ENCODE data around the gene LYPD4.

LYPD4 gene

DNA sequence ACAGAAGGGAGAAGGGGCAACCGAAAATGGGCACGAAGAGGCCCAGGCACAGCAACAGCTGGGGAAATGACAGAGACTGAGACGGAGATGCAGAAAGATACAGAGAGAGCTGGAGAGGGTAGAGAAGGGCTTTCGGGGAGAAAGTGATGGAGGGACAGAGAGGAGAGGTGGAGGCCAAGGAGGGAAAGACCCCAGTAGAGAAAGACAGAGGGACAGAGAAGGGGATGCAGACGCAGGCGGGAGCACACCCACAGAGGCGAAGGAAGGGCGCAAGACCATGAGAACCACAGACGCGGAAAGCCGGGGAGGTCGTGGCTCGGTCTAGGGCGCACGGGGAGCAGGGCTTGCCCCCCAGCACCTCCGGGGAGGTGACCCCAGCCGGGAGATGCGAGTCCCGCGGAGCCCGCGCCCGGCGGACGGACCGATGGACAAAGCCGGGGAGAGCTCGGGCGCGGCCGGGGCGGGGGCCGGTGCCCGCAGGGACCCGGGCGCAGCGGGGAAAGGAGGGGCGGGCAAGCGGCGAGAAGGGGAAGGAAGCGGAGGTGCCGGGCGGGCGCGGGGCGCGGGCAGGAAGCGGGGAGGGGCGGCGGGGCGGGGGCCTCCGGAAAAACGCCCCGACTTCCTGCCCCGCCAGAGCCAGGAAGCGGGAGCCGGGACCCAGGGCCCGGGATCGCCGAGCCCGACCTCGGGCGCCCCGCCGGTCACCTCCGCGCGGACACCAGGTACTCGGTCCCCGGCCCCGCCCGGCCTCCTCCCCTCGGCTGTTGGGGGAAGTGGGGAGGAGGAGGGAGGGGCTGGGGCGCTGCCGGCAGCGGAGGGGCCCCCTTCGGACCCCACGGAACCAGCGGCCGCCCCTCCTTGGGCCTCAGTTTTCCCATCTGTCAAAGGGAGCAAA lies 38.3 kb upstream of the LYPD4 start, which contains the start of gene ARHGEF1:
ARHGEF1 (plus strand) TSS at position 617 of the 895 bp plus-strand sequence. CDS start 4,899 bp downstream, outside the sequence.
- DNase-seq (ENCODE audit: extremely low spot score) = no peak
- ChIA-PET POLR2A (interaction anchor here (1.2 to 1.6 kb wide), 2 partner anchors 45 to 48 kb away, joined by 3 to 8 read pairs; partner anchors contain the start of gene ERFL), CTCF (no interaction called here)
- TF ChIP-seq ARNT (IDR thresholded peaks at IDR 0.05) (no peak), L3MBTL2 (conservative IDR thresholded peaks at IDR 0.05) (no peak), LEF1 (IDR thresholded peaks at IDR 0.05; ENCODE audit: borderline replicate concordance) (no peak), HDGF (IDR thresholded peaks at IDR 0.05; ENCODE audit: borderline replicate concordance) (no peak), SUZ12 (IDR thresholded peaks at IDR 0.05) (no peak), FOXM1 (IDR thresholded peaks at IDR 0.05; ENCODE audit: borderline replicate concordance) (no peak), ZNF384 (IDR thresholded peaks at IDR 0.05) (no peak), FOXA1 (IDR thresholded peaks at IDR 0.05) (no peak), CTBP1 (IDR thresholded peaks at IDR 0.05; ENCODE audit: borderline replicate concordance) (no peak), BHLHE40 (IDR thresholded peaks at IDR 0.05; ENCODE audit: borderline replicate concordance) (no peak), FOXK2 (IDR thresholded peaks at IDR 0.05) (no peak), TARDBP (IDR thresholded peaks at IDR 0.05) (no peak), NFRKB (IDR thresholded peaks at IDR 0.05) (no peak), ELF4 (IDR thresholded peaks at IDR 0.05) (no peak), SP1 (IDR thresholded peaks at IDR 0.05) (no peak)
- TF ChIP-seq, protein P1, sequence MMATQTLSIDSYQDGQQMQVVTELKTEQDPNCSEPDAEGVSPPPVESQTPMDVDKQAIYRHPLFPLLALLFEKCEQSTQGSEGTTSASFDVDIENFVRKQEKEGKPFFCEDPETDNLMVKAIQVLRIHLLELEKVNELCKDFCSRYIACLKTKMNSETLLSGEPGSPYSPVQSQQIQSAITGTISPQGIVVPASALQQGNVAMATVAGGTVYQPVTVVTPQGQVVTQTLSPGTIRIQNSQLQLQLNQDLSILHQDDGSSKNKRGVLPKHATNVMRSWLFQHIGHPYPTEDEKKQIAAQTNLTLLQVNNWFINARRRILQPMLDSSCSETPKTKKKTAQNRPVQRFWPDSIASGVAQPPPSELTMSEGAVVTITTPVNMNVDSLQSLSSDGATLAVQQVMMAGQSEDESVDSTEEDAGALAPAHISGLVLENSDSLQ (IDR thresholded peaks at IDR 0.05) = no peak

DNA sequence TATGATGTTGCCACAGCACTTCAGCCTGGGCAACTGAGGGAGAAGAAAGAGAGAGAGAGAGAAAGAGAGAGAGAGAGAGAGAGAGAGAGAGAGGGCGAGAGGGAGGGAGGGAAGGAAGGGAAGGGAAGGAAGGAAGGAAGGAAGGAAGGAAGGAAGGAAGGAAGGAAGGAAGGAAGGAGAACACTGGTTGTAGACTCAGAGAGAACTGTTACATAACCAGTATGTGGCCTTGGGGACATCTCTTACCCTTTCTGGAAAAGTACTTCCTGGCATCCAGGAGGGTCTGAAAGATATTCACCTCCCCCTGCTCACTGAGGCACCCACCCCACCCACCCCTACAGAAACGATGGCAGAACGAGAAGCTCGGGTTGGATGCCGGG lies 35.8 kb upstream of the LYPD4 start:
- no peak for TF ChIP-seq LEF1 (IDR thresholded peaks at IDR 0.05; ENCODE audit: borderline replicate concordance)
- no peak for TF ChIP-seq BHLHE40 (IDR thresholded peaks at IDR 0.05; ENCODE audit: borderline replicate concordance)
- no peak for TF ChIP-seq FOXK2 (IDR thresholded peaks at IDR 0.05)
- no peak for DNase-seq (ENCODE audit: extremely low spot score)
- CTCF ChIA-PET = no interaction called here
- POLR2A ChIA-PET = interaction anchor here (1.7 kb wide), 1 partner anchor 21 kb away, joined by 5 read pairs; the partner anchor contains the start of gene RPS19

DNA sequence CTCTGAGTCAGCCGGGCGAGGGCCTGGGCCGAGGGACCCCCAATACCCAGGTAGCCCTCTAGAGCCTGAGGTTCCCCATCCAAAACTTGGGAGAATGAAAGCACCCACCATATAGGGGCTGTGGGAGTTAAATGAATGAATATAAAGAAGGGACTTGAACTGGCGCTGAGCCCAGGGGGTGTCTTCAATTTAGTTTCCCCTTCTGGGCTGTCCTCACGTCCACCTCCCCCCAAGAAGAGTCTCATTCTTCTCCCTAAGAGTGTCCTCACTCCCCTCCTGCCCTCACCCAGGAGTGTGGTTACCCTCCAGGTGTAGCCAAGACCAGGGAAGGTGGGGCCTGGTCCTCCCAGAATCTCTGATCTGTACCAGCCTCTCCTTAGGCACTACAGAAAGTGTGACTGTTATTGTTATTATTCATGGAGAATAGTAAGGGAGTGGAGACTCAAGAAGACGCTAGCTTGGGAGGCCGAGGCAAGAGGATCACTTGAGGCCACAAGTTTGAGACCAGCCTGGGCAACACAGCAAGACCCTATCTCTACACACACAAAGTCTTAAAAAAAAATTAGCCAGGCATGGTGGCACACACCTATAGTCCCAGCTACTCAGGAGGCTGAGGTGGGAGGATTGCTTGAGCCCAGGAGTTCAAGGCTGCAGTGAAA lies 35.3 kb upstream of the LYPD4 start:
- DNase-seq (ENCODE audit: extremely low spot score) = no peak
- TF ChIP-seq, protein P1 (IDR thresholded peaks at IDR 0.05) = no peak
- no peak for TF ChIP-seq HDGF (IDR thresholded peaks at IDR 0.05; ENCODE audit: borderline replicate concordance)
- TF ChIP-seq BHLHE40 (IDR thresholded peaks at IDR 0.05; ENCODE audit: borderline replicate concordance) = no peak
- no peak for TF ChIP-seq TARDBP (IDR thresholded peaks at IDR 0.05)
- no peak for TF ChIP-seq FOXA1 (IDR thresholded peaks at IDR 0.05)
- TF ChIP-seq ELF4 (IDR thresholded peaks at IDR 0.05) = no peak
- ChIA-PET CTCF (no interaction called here), POLR2A (interaction anchor here (1.7 kb wide), 1 partner anchor 20 kb away, joined by 5 read pairs; the partner anchor contains the start of gene RPS19)

DNA sequence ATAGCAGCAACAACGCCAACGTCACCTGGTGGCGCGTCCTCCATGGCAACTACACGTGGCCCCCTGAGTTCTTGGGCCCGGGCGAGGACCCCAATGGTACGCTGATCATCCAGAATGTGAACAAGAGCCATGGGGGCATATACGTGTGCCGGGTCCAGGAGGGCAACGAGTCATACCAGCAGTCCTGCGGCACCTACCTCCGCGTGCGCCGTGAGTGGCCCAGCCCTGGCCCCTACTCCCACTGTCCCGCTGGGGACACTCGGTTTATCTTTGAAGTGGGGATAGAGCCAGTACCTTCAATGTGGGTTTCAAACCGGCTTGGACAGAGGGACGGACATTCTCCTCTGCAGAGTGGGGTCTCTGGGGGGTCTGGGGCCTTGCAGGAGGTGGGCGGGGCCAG lies 34.6 kb upstream of the LYPD4 start:
- ChIA-PET CTCF (no interaction called here), POLR2A (no interaction called here)
- no peak for TF ChIP-seq L3MBTL2 (conservative IDR thresholded peaks at IDR 0.05)
- TF ChIP-seq TARDBP (IDR thresholded peaks at IDR 0.05) = no peak
- DNase-seq (ENCODE audit: extremely low spot score) = no peak

DNA sequence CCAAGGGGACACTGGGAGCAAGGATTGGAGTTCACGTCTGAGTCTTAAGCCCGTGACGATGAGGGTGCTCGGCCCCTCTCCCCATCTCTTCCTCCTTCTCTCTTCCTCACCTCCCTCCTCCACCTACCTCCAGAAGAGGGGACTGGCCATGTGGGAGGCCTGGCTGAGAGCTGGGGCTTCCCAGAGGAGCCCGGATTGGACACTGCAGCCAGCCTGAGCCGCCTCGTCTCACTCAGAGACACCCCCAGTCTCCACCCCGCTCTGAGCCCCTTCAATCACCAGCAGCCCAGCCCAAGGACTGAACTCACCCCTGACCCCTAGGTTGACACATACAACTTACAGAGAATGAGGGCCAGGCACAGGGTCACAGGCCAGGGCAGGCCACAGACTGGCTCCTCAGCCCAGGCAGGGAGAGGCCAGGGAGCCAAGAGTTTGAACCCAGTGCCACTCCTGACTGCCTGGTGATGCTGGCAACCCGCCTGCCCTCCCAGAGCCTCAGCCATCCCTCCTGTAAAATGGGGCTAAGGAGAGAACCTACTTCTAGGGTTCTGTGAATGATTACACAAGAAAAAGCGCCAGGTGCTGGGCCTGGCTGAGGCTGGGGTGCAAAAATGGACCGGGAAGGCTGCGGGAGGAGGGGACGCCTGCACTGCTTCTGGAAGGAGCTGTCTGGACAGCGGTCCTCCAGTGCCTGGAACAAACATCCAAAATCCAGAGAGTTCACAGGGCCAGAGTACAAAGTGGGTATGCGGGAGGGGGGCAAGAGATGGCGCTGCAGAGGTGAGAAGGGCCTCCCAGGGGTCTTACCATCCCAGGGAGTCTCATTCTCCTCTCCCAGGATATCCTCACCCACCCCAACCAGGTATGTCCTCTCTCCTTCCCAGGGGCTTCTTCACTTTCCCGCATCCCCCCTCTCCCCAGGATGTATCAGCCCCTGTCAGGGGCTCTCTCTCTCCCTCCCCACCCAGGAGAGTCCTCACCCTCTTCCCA lies 33.7 kb upstream of the LYPD4 start:
- POLR2A ChIA-PET = no interaction called here
- DNase-seq (ENCODE audit: extremely low spot score) = no peak
- CTCF ChIA-PET = no interaction called here
- no peak for TF ChIP-seq CTBP1 (IDR thresholded peaks at IDR 0.05; ENCODE audit: borderline replicate concordance)
- no peak for TF ChIP-seq LEF1 (IDR thresholded peaks at IDR 0.05; ENCODE audit: borderline replicate concordance)
- TF ChIP-seq, protein P1 (IDR thresholded peaks at IDR 0.05) = no peak
